T-helper 1 cell treated with Interleukin-12 subunit alpha and Interleukin-12 subunit beta and Interleukin-4 antibody, amounts not matched to agents 30 μg/mL and 1 μg/mL, for 36 hours (primary cell): ENCODE data around the gene DZIP1L.

Experiments
- H3K27ac Mint-ChIP-seq: one replicate; pipeline ENCODE4 v1.8.0; 2021; ENCODE audit warnings: mild to moderate bottlenecking, mixed read lengths
- H3K27me3 Mint-ChIP-seq: one replicate; pipeline ENCODE4 v1.8.0; 2021; ENCODE audit warnings: low read depth, mixed read lengths
- H3K36me3 Mint-ChIP-seq: one replicate; pipeline ENCODE4 v1.8.0; 2021; ENCODE audit warnings: low read depth, mixed read lengths
- H3K4me1 Mint-ChIP-seq: one replicate; pipeline ENCODE4 v1.8.0; 2021; ENCODE audit warnings: low read depth, mixed read lengths
- H3K4me3 Mint-ChIP-seq: one replicate; pipeline ENCODE4 v1.8.0; 2021; ENCODE audit warnings: mild to moderate bottlenecking, moderate library complexity, mixed read lengths
- H3K9me3 Mint-ChIP-seq: one replicate; pipeline ENCODE4 v1.8.0; 2021; ENCODE audit warnings: mixed read lengths

DZIP1L gene

DNA sequence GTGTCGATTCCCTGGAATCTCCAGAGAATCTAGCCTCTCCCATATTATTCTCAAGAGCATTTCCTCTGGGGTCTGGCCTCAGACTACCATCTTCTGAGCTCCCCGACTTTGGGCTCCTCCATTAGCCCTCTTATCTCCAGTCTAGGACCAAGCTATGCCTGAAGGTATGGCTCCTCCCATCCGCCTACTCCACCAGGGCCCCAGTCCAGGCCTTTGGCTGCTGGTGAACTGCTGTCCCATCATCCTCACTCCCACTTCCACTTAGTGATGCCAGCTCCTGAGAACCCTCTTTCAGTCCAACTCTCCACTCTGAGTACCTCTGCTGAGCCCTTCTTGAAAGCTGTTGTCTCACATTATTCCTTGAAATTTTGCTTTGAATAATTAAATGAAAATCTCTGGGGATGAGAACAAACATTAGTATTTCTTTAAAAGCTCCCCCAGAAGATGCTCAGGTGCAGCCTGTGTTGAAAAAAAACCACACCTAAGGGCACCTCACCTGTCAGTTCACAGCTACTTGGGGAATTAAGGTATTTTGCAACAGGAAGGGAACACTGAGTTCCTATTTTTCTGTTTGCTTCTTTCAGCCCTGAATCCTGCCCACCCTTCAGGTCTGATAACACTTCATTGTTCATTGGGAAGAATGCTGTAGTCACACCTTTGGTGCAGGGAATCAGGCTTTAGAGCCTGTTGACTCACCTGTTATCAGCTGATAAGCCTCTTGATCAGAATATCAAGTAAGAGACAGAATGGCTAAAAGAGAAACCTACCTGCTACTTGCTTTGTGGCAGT, 95.9 kb downstream of the DZIP1L start:
- Mint-ChIP-seq H3K4me1 (no peaks in the 10 kb centered on the region), H3K4me3 (no peak overlapping the region), H3K27me3 (no peaks in the 10 kb centered on the region), H3K27ac (no peak overlapping the region), H3K9me3 (no peaks in the 10 kb centered on the region), H3K36me3 (no peaks in the 10 kb centered on the region)

DNA sequence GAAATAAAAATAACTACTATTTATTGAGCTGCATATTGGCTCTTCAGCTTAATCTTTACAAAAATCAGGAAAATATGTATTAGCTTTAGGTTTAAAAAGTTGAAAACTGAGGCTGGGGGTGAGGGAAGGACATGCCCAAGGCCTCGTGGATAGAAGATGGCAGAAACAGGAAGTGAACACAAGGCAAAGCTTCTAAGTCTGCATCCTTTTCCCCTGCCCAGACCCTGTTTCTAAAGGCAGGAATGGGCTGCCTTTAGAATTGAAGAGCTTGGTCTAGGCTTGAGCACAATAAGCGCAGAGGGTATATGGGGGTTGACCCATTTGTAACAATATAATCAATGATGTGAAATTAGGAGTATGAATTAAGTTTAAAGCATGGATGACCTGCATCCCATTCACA, 99.3 kb downstream of the DZIP1L start:
- peaks cover 4% of the 10 kb centered on the region for H3K27me3 Mint-ChIP-seq
- no peak overlapping the region for H3K4me3 Mint-ChIP-seq
- no peaks in the 10 kb centered on the region for H3K36me3 Mint-ChIP-seq

DNA sequence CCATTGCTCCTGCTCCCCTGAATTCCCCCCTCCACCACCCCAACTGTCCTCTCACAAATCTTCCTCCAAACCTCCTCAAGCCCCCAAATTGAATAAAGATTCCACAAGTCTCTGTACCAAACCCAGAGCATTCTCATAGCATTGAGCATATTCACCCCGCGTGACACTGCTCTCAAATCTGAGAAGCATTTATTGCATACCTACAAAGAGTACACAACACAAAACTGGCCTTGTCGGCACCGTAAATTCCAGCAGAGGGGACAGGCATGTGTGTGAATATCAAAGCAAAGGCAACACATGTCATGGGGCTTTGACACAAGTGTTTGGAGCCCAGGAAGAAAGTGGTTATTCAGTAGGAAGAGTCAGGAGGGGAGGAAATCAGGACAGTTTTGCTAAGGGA, 102.9 kb downstream of the DZIP1L start:
- Mint-ChIP-seq H3K27ac (no peak overlapping the region), H3K36me3 (no peaks in the 10 kb centered on the region), H3K4me3 (no peak overlapping the region), H3K4me1 (no peaks in the 10 kb centered on the region), H3K27me3 (peaks cover 4% of the 10 kb centered on the region), H3K9me3 (no peaks in the 10 kb centered on the region)

More for the DNA sequence above, 99.3 kb downstream of the DZIP1L start:
- H3K27ac Mint-ChIP-seq: no peak overlapping the region
- H3K4me1 Mint-ChIP-seq: no peaks in the 10 kb centered on the region
- no peaks in the 10 kb centered on the region for H3K9me3 Mint-ChIP-seq
